ENCODE data around the gene DST.

DST gene

DNA sequence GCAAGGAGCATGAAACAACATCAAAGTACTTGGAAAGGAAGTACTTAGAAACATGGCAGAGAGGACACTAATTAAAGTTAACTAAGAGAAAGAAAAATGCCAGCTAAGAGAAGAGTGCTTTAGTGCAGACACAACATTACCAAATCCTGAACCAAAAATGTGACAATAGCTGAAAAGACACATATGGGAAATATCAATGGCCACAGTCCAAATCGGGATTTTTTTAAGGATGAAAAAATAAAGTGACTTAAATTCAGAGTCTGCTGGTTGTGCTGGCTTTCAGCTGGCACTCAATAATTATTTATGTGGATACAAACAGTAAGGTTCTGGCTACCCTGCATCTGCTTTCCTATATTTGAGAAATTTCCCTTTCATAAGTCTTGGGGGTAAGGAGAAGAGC, 12.6 kb upstream of the DST start:
- no peak for TF ChIP-seq ZFX (IDR thresholded peaks at IDR 0.05; ENCODE audit: borderline replicate concordance)
- TF ChIP-seq, protein P1, sequence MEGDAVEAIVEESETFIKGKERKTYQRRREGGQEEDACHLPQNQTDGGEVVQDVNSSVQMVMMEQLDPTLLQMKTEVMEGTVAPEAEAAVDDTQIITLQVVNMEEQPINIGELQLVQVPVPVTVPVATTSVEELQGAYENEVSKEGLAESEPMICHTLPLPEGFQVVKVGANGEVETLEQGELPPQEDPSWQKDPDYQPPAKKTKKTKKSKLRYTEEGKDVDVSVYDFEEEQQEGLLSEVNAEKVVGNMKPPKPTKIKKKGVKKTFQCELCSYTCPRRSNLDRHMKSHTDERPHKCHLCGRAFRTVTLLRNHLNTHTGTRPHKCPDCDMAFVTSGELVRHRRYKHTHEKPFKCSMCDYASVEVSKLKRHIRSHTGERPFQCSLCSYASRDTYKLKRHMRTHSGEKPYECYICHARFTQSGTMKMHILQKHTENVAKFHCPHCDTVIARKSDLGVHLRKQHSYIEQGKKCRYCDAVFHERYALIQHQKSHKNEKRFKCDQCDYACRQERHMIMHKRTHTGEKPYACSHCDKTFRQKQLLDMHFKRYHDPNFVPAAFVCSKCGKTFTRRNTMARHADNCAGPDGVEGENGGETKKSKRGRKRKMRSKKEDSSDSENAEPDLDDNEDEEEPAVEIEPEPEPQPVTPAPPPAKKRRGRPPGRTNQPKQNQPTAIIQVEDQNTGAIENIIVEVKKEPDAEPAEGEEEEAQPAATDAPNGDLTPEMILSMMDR (IDR thresholded peaks at IDR 0.05) = no peak
- H3K27ac ChIP-seq = no peak overlapping the region

DNA sequence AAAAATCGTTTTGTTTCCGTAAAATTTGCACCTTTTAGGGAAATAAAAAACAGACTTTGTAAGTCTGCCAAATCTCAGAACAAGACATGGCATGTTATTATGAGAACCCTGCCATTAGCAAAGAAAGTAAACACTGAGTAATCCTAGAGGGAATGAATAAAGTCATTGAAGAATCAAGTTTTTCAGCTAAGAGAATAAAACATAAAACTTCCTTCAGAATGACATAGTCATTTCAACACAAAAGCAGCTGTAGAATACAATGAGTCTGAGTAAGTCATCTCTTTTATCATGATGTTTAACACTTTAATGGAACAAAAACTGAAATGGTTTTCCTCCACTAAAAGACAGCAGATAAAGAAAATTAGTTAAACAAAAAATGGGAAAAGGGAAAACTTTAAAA, 10.3 kb upstream of the DST start:
- TF ChIP-seq, protein P1 (IDR thresholded peaks at IDR 0.05) = no peak
- no peak for TF ChIP-seq ZFX (IDR thresholded peaks at IDR 0.05; ENCODE audit: borderline replicate concordance)
- H3K27ac ChIP-seq = no peak overlapping the region

DNA sequence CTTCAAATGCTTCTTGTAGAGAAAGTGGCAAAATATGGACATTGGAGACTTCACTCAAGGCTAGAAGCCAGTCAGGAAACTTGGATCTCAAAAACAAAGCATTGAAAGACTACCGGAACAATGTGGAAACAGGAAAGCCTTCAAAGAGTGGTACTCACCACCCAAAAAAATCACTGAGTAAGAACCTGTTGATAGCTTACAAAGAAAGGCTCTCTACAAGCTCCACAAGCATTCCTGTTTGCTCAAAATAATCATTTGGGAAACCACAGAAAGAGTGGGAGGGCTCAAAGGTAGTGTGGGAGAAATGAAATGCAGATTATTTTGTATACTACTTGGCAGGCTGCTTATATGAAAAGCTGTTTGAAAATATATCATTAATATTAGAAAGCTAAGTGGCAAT, 9.5 kb upstream of the DST start:
- no peak overlapping the region for H3K27ac ChIP-seq
- no peak for TF ChIP-seq ZFX (IDR thresholded peaks at IDR 0.05; ENCODE audit: borderline replicate concordance)
- TF ChIP-seq, protein P1 (IDR thresholded peaks at IDR 0.05) = no peak

DNA sequence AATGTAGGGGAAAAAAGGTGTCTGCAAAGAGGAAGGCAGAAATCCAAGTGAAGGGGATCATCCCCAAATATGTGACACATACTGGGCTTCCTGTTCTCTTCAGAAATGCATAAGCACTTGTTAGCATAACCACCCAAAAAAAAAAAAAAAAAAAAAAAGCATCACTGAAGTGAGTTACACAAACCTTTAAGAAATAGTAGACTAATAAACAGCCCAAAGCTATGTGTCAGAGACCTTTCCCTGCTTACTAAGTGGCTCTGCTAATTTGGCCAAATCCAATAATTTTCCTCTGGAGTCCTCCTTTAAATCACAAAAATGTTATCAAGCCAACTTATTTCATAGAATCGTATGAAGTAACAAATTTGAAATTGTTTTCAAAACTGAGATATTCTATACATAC, 7.5 kb upstream of the DST start:
- TF ChIP-seq, protein P1 (IDR thresholded peaks at IDR 0.05) = no peak
- TF ChIP-seq ZFX (IDR thresholded peaks at IDR 0.05; ENCODE audit: borderline replicate concordance) = no peak
- no peak overlapping the region for H3K27ac ChIP-seq

GRCh38 chr6:56649782-56650181, 7.1 kb upstream of the DST start:
- no peak overlapping the region for H3K27ac ChIP-seq
- TF ChIP-seq, protein P1 (IDR thresholded peaks at IDR 0.05) = no peak
- TF ChIP-seq ZFX (IDR thresholded peaks at IDR 0.05; ENCODE audit: borderline replicate concordance) = no peak

DNA sequence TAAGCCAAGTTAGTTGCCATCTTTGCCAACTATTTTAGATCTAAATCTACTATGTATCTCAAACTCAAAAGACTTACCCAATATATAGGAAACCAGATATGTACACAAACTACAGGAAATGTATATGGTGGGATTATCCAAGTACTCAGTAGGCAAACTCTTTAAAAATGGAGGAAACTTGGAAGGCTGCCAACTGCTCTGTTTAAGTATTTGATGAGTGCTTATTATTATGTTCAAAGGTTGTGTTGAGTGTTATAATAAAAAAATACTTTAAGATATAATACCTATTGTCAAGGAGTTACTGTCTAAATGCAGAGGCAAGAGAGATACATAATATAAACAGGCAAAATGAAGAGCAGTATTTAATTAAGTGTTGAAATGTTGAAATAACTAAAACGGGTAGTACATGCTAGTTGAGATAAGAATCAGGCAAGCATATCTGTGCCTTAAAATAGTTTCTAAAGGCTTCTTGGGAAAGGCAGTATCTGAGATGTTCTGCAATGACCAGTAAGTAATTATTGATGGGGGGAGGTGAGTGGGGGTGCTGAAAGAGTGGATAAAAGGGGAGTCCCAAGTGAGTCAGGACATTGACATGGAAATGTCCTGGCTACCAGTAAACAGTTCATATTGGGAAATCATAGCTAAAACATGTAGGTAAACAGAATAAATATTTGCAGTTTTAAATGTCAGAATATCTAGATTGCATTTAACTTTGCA, 6.5 kb upstream of the DST start:
- H3K27ac ChIP-seq = no peak overlapping the region
- TF ChIP-seq ZFX (IDR thresholded peaks at IDR 0.05; ENCODE audit: borderline replicate concordance) = no peak

- H3K27ac ChIP-seq = no peak overlapping the region
- TF ChIP-seq, protein P1 (IDR thresholded peaks at IDR 0.05) = no peak
- TF ChIP-seq ZFX (IDR thresholded peaks at IDR 0.05; ENCODE audit: borderline replicate concordance) = no peak
Observed at GRCh38 chr6:56647172-56647762, 4.6 kb upstream of the DST start.
